Coronary artery (tissue), 2 donors: ENCODE results near the gene DDRGK1.

ENCODE experiments used
- DNase-seq: peaks from one replicate; pipeline ENCODE4 v3.0.0-alpha.2; 2017; ENCODE audit warnings: low spot score
- H3K27ac ChIP-seq, 2 donors: fragments of 200-600 bp; sonication (generic); one replicate each; pipeline ENCODE4 v1.5.1; 2016 to 2019
- H3K4me3 ChIP-seq: fragments of 200-600 bp; sonication (generic); 2 replicates; pipeline ENCODE4 v1.5.1; 2016; ENCODE audit warnings: mild to moderate bottlenecking, moderate library complexity
- TF ChIP-seq, protein P1 (sequence below): fragments of 200-600 bp; sonication (generic); IDR thresholded peaks from one replicate; pipeline ENCODE4 v1.5.1; 2019; ENCODE audit warnings: antibody characterized with exemption

Gene DDRGK1

DNA sequence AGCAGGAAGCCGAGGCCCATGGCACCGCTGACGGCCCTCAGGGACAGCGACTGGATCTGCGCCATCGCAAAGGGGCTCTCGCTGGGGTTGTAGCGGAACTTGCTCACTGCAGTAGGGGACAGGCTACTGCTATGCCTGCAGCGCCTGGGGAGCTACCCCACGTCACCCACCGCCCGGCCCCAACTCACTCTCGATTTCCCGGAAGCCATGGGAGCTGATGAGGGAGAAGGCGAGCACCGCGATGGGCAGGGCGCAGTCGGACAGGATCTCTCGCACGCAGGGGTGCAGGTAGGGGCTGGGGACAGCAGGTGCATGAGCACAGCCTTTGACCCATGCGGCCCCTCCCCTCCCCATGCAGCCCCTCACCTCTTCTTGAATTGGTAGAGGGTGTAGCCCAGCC is 24.7 kb upstream of the DDRGK1 start:
- Histone ChIP-seq H3K27ac (no peak overlapping the region), H3K4me3 (no peak overlapping the region)
- no peak for DNase-seq
- TF ChIP-seq, protein P1, sequence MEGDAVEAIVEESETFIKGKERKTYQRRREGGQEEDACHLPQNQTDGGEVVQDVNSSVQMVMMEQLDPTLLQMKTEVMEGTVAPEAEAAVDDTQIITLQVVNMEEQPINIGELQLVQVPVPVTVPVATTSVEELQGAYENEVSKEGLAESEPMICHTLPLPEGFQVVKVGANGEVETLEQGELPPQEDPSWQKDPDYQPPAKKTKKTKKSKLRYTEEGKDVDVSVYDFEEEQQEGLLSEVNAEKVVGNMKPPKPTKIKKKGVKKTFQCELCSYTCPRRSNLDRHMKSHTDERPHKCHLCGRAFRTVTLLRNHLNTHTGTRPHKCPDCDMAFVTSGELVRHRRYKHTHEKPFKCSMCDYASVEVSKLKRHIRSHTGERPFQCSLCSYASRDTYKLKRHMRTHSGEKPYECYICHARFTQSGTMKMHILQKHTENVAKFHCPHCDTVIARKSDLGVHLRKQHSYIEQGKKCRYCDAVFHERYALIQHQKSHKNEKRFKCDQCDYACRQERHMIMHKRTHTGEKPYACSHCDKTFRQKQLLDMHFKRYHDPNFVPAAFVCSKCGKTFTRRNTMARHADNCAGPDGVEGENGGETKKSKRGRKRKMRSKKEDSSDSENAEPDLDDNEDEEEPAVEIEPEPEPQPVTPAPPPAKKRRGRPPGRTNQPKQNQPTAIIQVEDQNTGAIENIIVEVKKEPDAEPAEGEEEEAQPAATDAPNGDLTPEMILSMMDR = no peak

DNA sequence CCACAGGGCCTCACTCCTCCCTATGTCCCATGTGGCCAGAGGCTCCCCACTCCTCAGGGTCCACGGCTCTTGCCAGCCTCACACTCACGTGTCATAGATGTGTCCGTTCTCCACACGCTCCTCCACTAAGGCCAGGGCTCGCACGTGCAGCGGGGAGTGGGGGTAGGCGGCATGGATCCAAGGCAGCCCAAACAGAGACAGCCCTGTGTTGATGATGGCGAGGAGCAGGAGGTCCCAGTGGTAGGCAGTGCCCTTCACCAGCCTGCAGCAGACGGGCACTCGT is 24.2 kb upstream of the DDRGK1 start:
- Histone ChIP-seq H3K4me3 (no peak overlapping the region), H3K27ac (no peak overlapping the region)
- TF ChIP-seq, protein P1 = no peak
- no peak for DNase-seq

DNA sequence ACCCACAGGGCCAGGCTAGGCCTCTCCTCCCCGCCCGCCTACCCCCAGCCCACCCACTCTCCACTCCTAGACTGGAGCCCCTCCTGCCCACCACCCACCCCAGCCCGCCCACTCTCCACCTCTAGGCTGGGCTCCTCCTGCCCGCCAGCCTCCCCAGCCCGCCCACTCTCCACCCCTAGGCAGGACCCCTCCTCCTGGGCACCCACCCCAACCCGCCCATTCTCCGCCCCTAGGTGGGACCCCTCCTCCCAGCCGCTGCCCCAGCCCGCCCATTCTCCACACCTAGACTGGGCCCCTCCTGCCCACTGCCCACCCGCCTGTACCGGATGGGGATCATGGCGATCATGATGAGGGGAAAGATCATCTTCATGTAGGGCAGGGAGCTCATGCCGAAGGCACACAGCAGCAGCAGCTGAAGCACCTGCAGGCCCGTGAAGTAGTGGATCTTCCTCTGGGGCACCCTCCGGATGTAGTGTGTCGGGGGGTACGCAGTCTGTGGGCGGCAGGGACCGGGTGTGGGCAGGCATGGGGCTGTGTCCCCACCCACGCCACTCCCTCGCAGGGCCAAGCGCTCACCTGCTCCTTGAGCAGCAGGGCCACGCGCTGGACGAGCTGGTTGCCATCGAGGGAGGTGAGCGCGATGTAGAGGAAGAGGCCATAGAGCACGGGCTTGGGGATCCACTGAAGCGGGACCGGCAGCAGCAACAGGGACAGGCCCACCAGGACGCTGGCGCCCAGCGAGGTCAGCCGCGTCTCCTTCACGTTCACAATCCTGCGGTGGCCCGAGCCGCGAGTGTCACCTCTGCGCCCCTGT is 23.7 kb upstream of the DDRGK1 start:
- TF ChIP-seq, protein P1 = no peak
- Histone ChIP-seq H3K27ac (no peak overlapping the region), H3K4me3 (no peak overlapping the region)
- no peak for DNase-seq

DNA sequence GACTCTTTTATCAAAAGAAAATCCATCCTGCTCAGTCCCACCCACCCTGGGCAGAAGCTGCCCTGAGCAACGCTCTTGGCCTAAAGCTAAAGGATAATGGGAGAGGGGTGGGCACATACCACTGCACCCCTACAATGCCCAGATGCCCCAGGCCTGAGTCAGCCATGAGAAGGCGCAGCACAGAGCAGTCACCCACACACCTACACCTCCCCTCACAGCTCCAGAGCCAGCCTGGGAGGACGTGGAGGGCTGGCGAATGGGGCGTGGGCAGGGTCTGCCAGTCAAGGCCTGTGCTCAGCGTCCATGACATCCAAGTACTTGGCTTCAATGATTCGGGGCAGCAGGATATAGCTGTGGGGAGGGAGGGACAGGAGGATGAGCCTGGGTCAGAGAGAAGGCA is 23.0 kb upstream of the DDRGK1 start:
- TF ChIP-seq, protein P1 = no peak
- DNase-seq = no peak
- H3K4me3 ChIP-seq = no peak overlapping the region
- H3K27ac ChIP-seq = no peak overlapping the region

DNA sequence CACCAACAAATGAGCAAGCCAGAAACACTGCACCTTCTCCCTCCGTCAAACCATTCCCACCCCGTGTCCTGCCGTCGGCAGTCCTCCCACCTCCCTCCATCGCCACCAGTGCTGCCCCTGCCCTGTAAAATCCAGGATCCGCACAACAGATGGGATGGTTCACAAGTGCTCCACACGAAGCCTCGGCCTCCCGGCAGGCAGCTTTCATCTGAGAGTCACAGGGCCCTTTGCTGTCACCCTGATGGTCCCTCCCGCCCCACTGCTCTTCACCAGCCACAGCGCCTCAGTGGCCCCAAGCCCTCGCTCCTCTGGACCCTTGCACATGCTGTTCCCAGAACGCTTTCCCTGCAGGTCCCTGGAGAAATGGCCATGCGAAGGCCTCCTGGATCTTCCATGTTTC is 22.4 kb upstream of the DDRGK1 start:
- no peak overlapping the region for H3K27ac ChIP-seq
- TF ChIP-seq, protein P1 = no peak
- H3K4me3 ChIP-seq = no peak overlapping the region
- no peak for DNase-seq

DNA sequence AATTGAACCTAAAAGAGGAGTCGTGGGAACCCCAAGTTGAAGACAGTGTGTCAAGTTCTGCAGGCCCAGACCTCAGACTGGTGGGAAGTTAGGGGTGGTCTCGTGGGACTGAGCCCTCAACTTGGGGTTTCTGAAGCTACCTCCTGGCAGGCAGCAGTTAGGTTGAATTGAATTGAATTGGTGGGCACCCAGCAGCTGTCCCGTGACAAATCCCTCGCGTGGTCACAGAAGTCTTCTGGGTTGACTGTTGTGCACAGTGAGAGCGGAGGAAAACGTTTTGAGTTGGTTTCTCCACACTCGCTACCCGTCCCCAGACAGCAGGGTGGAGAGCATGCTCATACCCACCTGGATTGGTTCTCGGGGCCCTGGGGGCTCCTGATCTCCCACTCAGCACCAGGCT is 21.6 kb upstream of the DDRGK1 start:
- no peak for DNase-seq
- Histone ChIP-seq H3K27ac (no peak overlapping the region), H3K4me3 (no peak overlapping the region)
- TF ChIP-seq, protein P1 = no peak

DNA sequence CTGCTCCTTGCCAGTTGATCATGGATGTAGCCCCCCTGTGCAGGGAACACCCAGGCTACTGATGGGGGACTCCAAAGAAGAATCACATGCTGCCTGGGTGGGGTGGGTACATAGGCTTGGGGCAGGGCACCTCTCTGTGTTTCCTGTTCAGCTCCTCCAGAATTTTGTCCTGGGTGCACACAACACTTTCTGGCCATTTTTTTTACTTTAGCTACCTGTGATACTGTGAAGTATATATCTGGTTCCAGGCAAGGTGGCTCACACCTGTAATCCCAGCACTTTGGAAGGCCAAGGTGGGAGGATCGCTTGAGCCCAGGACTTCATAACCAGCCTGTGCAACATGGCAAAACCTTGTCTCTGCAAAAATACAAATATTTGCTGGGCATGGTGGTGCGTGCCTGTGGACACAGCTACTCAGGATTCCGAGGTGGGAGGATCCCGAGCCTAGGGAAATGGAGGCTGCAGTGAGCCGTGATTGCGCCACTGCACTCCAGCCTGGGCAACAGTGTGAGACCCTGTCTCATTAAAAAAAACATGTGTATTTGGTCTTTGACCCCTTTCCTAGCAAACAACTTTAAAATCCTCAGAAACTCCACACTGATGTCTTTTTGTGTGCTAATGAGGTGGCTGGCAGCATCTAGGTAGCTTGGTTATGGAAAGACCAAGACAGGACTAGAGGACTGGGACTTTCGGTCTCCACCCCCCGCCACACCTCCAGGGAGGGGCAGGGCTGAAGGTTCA is 20.4 kb upstream of the DDRGK1 start:
- no peak overlapping the region for H3K27ac ChIP-seq
- TF ChIP-seq, protein P1 = no peak
- no peak for DNase-seq
- no peak overlapping the region for H3K4me3 ChIP-seq
